PFSK-1 (cell line): ENCODE measurements around the gene POLA2.

Source experiments
- FOXP2 ChIP-seq: optimal IDR thresholded peaks from 2 replicates; pipeline ENCODE3; 2011; ENCODE audit warnings: borderline replicate concordance, control low read depth, inconsistent platforms; ENCODE audit not compliant: insufficient read depth; ENCODE audit errors: extremely low read length, extremely low read depth
- POLR2AphosphoS5 ChIP-seq: IDR thresholded peaks from 2 replicates; pipeline ENCODE4 v1.6.1; 2012; ENCODE audit warnings: low read depth, mild to moderate bottlenecking, control low read depth, low read length, moderate library complexity
- SIN3A ChIP-seq: IDR thresholded peaks from 2 replicates; pipeline ENCODE4 v1.6.1; 2012; ENCODE audit warnings: mild to moderate bottlenecking, low read length, moderate library complexity, borderline replicate concordance; ENCODE audit not compliant: insufficient read depth
- TAF1 ChIP-seq: IDR thresholded peaks from 2 replicates; pipeline ENCODE4 v1.6.1; 2012; ENCODE audit warnings: low read length, control low read depth, borderline replicate concordance; ENCODE audit not compliant: insufficient read depth
- TF ChIP-seq, protein P1 (sequence below), 2 experiments: IDR thresholded peaks; 2 replicates each; pipeline versions ENCODE4 v1.6.1 to v1.8.0; 2011 to 2012; ENCODE audit warnings: low read depth in 2 of 2, low read length in 2 of 2, control low read depth in 1 of 2, inconsistent platforms in 1 of 2, mild to moderate bottlenecking in 1 of 2, moderate library complexity in 1 of 2; ENCODE audit not compliant: insufficient read depth in 1 of 2

POLA2 gene

DNA sequence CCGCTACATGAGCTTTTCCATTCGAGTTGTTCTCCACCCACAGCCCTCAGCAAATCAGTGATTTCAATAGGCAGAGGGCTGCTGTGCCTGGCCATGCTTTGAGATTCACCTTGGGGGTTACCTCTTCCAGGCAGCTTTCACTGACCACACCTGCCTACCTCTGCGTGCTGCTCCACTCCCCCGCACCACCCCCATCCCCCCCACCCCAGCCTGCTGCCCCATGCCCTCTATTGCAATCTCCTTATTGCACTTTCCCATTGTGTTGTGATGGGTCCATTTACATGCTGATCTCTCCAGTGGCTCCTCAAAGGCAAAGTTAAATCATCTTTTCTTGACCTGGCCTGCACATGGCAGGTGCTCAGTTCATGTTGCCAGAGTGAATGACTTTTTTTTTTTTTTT, 18.0 kb upstream of the POLA2 start:
- no peak for TF ChIP-seq TAF1
- no peak for TF ChIP-seq SIN3A
- TF ChIP-seq, protein P1, sequence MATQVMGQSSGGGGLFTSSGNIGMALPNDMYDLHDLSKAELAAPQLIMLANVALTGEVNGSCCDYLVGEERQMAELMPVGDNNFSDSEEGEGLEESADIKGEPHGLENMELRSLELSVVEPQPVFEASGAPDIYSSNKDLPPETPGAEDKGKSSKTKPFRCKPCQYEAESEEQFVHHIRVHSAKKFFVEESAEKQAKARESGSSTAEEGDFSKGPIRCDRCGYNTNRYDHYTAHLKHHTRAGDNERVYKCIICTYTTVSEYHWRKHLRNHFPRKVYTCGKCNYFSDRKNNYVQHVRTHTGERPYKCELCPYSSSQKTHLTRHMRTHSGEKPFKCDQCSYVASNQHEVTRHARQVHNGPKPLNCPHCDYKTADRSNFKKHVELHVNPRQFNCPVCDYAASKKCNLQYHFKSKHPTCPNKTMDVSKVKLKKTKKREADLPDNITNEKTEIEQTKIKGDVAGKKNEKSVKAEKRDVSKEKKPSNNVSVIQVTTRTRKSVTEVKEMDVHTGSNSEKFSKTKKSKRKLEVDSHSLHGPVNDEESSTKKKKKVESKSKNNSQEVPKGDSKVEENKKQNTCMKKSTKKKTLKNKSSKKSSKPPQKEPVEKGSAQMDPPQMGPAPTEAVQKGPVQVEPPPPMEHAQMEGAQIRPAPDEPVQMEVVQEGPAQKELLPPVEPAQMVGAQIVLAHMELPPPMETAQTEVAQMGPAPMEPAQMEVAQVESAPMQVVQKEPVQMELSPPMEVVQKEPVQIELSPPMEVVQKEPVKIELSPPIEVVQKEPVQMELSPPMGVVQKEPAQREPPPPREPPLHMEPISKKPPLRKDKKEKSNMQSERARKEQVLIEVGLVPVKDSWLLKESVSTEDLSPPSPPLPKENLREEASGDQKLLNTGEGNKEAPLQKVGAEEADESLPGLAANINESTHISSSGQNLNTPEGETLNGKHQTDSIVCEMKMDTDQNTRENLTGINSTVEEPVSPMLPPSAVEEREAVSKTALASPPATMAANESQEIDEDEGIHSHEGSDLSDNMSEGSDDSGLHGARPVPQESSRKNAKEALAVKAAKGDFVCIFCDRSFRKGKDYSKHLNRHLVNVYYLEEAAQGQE (IDR thresholded peaks at IDR 0.05; ENCODE audit: insufficient read depth in 1 of 2, low read depth in 2 of 2, low read length in 2 of 2), result no peak
- no peak for TF ChIP-seq POLR2AphosphoS5
- no peak for TF ChIP-seq FOXP2

DNA sequence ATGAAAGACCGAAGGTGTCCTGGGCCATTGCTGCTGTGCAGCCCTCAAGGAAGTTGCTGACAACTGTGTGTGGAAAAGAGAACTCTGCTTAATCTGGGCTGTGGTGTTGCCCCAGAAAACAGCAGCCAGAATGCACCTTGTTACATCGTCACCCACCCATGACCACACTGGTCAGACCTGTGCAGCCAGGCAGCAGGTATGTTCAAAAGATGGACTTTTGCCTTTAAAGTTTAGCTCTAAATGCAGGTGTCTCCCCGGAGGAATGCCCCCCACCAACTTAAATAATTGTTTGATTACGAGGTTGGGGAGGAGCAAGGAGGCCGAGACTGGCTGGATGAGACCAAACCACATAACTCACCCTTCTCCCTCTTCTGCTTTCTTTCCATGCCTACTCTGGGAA, 15.3 kb upstream of the POLA2 start:
- no peak for TF ChIP-seq TAF1
- no peak for TF ChIP-seq FOXP2
- TF ChIP-seq, protein P1 (IDR thresholded peaks at IDR 0.05; ENCODE audit: insufficient read depth in 1 of 2, low read depth in 2 of 2, low read length in 2 of 2), result no peak
- no peak for TF ChIP-seq POLR2AphosphoS5
- TF ChIP-seq SIN3A, result no peak

DNA sequence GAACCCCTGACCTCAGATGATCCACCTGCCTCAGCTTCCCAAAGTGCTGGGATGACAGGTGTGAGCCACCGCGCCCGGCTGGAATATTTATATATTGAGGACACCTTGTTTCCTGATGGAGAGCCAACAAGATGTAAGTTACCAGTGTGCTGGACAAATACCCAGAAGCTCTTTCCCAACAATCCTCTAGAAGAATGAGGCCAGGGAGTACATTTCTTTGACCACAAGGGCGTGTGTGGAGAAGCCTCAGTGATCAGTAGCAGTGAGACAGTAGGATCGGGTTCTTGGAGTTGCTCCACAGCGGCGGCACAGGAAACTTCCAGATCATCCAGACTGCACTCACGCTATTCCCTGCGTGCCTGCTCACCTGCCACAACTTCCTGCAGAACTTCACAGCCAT, 10.3 kb upstream of the POLA2 start:
- TF ChIP-seq TAF1 (no peak), FOXP2 (no peak), SIN3A (no peak), POLR2AphosphoS5 (no peak)
- TF ChIP-seq, protein P1 (IDR thresholded peaks at IDR 0.05; ENCODE audit: insufficient read depth in 1 of 2, low read depth in 2 of 2, low read length in 2 of 2), result no peak

DNA sequence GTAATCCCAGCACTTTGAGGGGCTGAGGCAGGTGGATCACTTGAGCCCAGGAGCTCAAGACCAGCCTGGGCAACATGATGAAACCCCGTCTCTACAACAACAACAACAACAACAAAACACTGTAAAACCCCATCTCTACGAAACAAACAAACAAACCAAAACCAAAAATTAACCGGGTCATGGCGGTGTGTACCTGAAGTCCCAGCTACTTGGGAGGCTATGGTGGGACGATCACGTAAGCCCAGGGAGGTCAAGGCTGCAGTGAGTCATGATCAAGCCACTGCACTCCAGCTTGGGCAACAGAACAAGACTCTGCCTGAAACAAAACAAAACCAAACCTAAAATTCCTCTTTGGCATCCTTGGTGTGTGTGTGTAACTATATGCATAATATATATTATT, 7.0 kb upstream of the POLA2 start:
- TF ChIP-seq FOXP2 (no peak), SIN3A (no peak), TAF1 (no peak), POLR2AphosphoS5 (no peak)
- TF ChIP-seq, protein P1 (IDR thresholded peaks at IDR 0.05; ENCODE audit: insufficient read depth in 1 of 2, low read depth in 2 of 2, low read length in 2 of 2), result no peak

DNA sequence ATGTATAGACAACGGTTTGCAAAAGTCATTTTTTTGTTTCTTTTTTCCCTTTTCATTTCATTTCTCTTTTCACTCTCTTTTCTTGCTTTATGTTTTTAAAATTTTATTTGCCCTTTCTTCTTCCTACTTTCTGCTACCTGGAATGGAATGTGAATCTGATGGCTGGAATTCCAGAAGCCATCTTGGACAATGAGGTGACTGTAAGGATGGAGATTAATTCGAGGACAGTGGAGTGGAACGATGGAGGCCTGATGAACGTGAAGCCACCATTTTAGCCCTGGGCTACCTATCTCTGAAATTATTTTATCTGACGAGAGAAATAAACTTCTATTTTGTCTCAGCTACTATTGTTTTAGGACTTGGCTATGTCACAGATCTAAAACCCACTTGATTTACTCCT, 2.8 kb upstream of the POLA2 start:
- TF ChIP-seq TAF1, result no peak
- TF ChIP-seq FOXP2, result no peak
- TF ChIP-seq, protein P1 (IDR thresholded peaks at IDR 0.05; ENCODE audit: insufficient read depth in 1 of 2, low read depth in 2 of 2, low read length in 2 of 2), result no peak
- TF ChIP-seq SIN3A, result no peak
- no peak for TF ChIP-seq POLR2AphosphoS5
